22Rv1 (cell line): ENCODE results near the gene SP140.

Source experiments
- CTCF ChIP-seq: fragments of 450-650 bp; IDR thresholded peaks from 2 replicates; pipeline ENCODE4 v1.5.1; 2017; ENCODE audit warnings: mild to moderate bottlenecking
- ZFX ChIP-seq: fragments of 450-650 bp; IDR thresholded peaks from 2 replicates; pipeline ENCODE4 v1.6.1; 2017; ENCODE audit warnings: antibody characterized with exemption, borderline replicate concordance

DNA sequence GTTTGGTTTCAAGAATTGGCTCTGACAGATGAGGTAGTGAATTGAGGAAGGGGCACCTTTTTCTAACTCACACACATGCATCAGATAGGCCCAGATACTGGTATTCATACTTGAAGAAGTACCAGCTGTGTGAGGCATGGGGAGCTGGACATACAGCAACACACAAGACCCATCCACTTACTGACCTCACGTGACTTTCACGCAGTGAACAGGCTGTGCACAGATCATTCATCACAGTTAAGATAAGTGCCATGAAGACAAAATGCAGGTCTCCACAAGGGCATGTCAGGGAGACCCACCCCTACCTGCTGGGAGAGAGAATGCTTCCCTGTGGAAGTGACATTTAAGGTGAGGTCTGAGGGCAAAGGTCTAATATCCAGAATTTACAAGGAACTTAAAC is 44.3 kb upstream of the SP140 start:
- TF ChIP-seq CTCF, result no peak
- no peak for TF ChIP-seq ZFX
